HG03571 (cell line): Measurements from ENCODE around the gene GATA3.

ENCODE experiments used
- ATAC-seq: cut with Tn5 transposase; IDR thresholded peaks from one replicate; pipeline ENCODE4 v1.9.1; 2021; ENCODE audit not compliant: unreplicated experiment

The GATA3 gene

GRCh38 chr10:8088504-8088903 is 34.0 kb downstream of the GATA3 start:
- ATAC-seq: no peak

- ATAC-seq: no peak
These were observed 37.9 kb downstream of the GATA3 start for GRCh38 chr10:8092428-8092827.

- no peak for ATAC-seq
These were observed 41.5 kb downstream of the GATA3 start for GRCh38 chr10:8095959-8096358.

GRCh38 chr10:8096931-8097330 is 42.4 kb downstream of the GATA3 start:
- no peak for ATAC-seq

GRCh38 chr10:8100366-8100765 is 45.9 kb downstream of the GATA3 start:
- ATAC-seq: no peak

- no peak for ATAC-seq
These were observed 48.4 kb downstream of the GATA3 start for GRCh38 chr10:8102708-8103401.

GRCh38 chr10:8103543-8103942 is 49.1 kb downstream of the GATA3 start:
- ATAC-seq: no peak

GRCh38 chr10:8104005-8104404 is 49.5 kb downstream of the GATA3 start:
- no peak for ATAC-seq

- no peak for ATAC-seq
These were observed 50.2 kb downstream of the GATA3 start for GRCh38 chr10:8104721-8105120.

GRCh38 chr10:8105932-8106331 is 51.4 kb downstream of the GATA3 start:
- no peak for ATAC-seq

GRCh38 chr10:8112230-8112905 is 57.9 kb downstream of the GATA3 start:
- no peak for ATAC-seq

GRCh38 chr10:8112942-8113442 is 58.5 kb downstream of the GATA3 start:
- ATAC-seq: no peak

GRCh38 chr10:8113616-8114015 is 59.1 kb downstream of the GATA3 start:
- no peak for ATAC-seq

GRCh38 chr10:8114741-8115617 is 60.5 kb downstream of the GATA3 start:
- no peak for ATAC-seq

GRCh38 chr10:8115618-8115980 is 61.1 kb downstream of the GATA3 start:
- ATAC-seq: no peak

GRCh38 chr10:8116474-8116873 is 62.0 kb downstream of the GATA3 start:
- ATAC-seq: no peak

GRCh38 chr10:8116926-8117493 is 62.5 kb downstream of the GATA3 start:
- no peak for ATAC-seq

GRCh38 chr10:8121201-8121890 is 66.9 kb downstream of the GATA3 start:
- no peak for ATAC-seq

GRCh38 chr10:8122611-8123369 is 68.3 kb downstream of the GATA3 start:
- ATAC-seq: no peak

- no peak for ATAC-seq
These were observed 69.9 kb downstream of the GATA3 start for GRCh38 chr10:8124436-8124835.
